ENCODE data around the gene GLRX3.
A peak's percentile ranks its signal among the peaks of the same experiment; 100 is the strongest.

GLRX3 gene

DNA sequence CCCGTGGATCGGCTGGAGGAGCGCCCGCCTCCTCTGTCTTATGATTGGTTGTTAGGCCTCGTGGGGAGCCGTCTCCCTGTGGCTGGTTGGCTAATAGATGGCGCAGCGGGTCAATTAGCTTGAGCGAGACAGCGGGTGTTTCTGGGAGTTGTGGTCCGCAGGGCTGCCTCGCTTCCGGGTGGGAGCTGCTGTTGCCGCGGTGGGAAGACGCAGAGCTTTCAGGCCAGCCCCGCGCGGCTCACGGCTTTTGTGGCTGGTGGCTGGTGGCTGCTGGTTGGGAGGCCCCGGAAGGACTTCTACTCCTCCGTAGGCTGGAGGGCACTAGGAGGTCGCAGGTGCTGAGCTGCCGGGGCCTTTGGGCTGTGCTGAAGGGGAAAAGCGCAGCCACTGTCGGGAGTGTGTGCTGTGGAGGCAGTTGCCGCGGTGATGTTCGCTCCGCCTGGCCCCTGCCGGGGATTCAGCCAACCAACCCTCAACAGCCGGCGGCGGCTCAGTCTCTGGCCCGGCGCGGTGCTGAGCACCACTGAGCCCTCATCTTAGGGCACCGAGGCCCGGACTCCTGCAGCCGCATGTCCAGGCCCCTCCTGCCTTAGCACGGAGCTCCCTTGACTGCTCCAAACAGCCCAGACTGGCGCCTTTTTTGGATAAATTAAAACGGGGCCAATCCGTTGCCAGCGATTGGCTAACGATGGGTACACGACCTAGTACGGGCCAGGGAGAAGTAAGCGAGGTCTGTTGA, 24.9 kb upstream of the GLRX3 start (continued):
- TF ChIP-seq ZBTB11 (tag by site-specific recombination; conservative IDR thresholded peaks at IDR 0.05; ENCODE audit: low read depth) (peak; percentile 57), GLIS2 (tag by site-specific recombination; IDR thresholded peaks at IDR 0.05) (peak; percentile 87), ZBTB20 (tag by site-specific recombination; IDR thresholded peaks at IDR 0.05) (peak; percentile 82; the same call in 1 of the 2 replicates)
- TF ChIP-seq, protein P1, sequence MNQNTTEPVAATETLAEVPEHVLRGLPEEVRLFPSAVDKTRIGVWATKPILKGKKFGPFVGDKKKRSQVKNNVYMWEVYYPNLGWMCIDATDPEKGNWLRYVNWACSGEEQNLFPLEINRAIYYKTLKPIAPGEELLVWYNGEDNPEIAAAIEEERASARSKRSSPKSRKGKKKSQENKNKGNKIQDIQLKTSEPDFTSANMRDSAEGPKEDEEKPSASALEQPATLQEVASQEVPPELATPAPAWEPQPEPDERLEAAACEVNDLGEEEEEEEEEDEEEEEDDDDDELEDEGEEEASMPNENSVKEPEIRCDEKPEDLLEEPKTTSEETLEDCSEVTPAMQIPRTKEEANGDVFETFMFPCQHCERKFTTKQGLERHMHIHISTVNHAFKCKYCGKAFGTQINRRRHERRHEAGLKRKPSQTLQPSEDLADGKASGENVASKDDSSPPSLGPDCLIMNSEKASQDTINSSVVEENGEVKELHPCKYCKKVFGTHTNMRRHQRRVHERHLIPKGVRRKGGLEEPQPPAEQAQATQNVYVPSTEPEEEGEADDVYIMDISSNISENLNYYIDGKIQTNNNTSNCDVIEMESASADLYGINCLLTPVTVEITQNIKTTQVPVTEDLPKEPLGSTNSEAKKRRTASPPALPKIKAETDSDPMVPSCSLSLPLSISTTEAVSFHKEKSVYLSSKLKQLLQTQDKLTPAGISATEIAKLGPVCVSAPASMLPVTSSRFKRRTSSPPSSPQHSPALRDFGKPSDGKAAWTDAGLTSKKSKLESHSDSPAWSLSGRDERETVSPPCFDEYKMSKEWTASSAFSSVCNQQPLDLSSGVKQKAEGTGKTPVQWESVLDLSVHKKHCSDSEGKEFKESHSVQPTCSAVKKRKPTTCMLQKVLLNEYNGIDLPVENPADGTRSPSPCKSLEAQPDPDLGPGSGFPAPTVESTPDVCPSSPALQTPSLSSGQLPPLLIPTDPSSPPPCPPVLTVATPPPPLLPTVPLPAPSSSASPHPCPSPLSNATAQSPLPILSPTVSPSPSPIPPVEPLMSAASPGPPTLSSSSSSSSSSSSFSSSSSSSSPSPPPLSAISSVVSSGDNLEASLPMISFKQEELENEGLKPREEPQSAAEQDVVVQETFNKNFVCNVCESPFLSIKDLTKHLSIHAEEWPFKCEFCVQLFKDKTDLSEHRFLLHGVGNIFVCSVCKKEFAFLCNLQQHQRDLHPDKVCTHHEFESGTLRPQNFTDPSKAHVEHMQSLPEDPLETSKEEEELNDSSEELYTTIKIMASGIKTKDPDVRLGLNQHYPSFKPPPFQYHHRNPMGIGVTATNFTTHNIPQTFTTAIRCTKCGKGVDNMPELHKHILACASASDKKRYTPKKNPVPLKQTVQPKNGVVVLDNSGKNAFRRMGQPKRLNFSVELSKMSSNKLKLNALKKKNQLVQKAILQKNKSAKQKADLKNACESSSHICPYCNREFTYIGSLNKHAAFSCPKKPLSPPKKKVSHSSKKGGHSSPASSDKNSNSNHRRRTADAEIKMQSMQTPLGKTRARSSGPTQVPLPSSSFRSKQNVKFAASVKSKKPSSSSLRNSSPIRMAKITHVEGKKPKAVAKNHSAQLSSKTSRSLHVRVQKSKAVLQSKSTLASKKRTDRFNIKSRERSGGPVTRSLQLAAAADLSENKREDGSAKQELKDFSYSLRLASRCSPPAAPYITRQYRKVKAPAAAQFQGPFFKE (tag by site-specific recombination; IDR thresholded peaks at IDR 0.05; ENCODE audit: borderline replicate concordance), result no peak

- POLR2A ChIA-PET, result interaction anchor here (1.2 to 3.1 kb wide), 7 partner anchors 9 to 141 kb away, joined by 3 to 127 read pairs (median 5); partner anchors contain the start of gene GLRX3
- CTCF ChIA-PET, result interaction anchor here (0.5 to 2.2 kb wide), 4 partner anchors 18 to 28 kb away, joined by 3 to 9 read pairs (median 3); partner anchors contain the start of gene GLRX3
- H3K9me3 ChIP-seq (ENCODE audit: control insufficient read depth, insufficient read depth, low read depth, low read length), result no peaks in the 10 kb centered on the region
- H3K4me1 ChIP-seq (ENCODE audit: control insufficient read depth, insufficient read depth, low read length), result no peaks in the 10 kb centered on the region
- peak overlapping the region; percentile 94 for H3K27ac ChIP-seq (ENCODE audit: extremely low read depth, low read depth, low read length)
- peak overlapping the region; percentile 72 for H3K4me3 ChIP-seq (ENCODE audit: low read depth, low read length)
- peaks cover 0 to 3% of the 10 kb centered on the region in 2 experiments; a peak in 1 of 3 replicates for H3K36me3 ChIP-seq (ENCODE audit: control insufficient read depth in 2 of 2, insufficient read depth in 1 of 2, low read length in 2 of 2)
- TF ChIP-seq, protein P2, sequence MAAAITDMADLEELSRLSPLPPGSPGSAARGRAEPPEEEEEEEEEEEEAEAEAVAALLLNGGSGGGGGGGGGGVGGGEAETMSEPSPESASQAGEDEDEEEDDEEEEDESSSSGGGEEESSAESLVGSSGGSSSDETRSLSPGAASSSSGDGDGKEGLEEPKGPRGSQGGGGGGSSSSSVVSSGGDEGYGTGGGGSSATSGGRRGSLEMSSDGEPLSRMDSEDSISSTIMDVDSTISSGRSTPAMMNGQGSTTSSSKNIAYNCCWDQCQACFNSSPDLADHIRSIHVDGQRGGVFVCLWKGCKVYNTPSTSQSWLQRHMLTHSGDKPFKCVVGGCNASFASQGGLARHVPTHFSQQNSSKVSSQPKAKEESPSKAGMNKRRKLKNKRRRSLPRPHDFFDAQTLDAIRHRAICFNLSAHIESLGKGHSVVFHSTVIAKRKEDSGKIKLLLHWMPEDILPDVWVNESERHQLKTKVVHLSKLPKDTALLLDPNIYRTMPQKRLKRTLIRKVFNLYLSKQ (tag by site-specific recombination; IDR thresholded peaks at IDR 0.05; ENCODE audit: borderline replicate concordance), result no peak
- no peak for TF ChIP-seq ZNF394 (tag by site-specific recombination; IDR thresholded peaks at IDR 0.05; ENCODE audit: borderline replicate concordance)
- TF ChIP-seq ZEB2 (tag by site-specific recombination; IDR thresholded peaks at IDR 0.05), result no peak
- no peak for TF ChIP-seq BCL6B (tag by site-specific recombination; IDR thresholded peaks at IDR 0.05)
- peak; percentile 67 for TF ChIP-seq SETDB1 (IDR thresholded peaks at IDR 0.05; ENCODE audit: insufficient read length, low read length)
- no peak for TF ChIP-seq ZNF585B (tag by site-specific recombination; IDR thresholded peaks at IDR 0.05)
- peak; percentile 45; the same call in 1 of the 2 replicates for TF ChIP-seq ZNF580 (tag by site-specific recombination; IDR thresholded peaks at IDR 0.05)
- TF ChIP-seq ZNF518A (tag by site-specific recombination; conservative IDR thresholded peaks at IDR 0.05; ENCODE audit: low read depth), result no peak
- no peak for TF ChIP-seq ZNF19 (tag by site-specific recombination; IDR thresholded peaks at IDR 0.05; ENCODE audit: low read depth)
- TF ChIP-seq MEIS1 (CRISPR knock-in tag; IDR thresholded peaks at IDR 0.05; ENCODE audit: borderline replicate concordance), result no peak
These were observed 24.4 kb upstream of the GLRX3 start for GRCh38 chr10:130111852-130112180.
